ENCODE data around the gene TMPRSS15.

TMPRSS15 gene

DNA sequence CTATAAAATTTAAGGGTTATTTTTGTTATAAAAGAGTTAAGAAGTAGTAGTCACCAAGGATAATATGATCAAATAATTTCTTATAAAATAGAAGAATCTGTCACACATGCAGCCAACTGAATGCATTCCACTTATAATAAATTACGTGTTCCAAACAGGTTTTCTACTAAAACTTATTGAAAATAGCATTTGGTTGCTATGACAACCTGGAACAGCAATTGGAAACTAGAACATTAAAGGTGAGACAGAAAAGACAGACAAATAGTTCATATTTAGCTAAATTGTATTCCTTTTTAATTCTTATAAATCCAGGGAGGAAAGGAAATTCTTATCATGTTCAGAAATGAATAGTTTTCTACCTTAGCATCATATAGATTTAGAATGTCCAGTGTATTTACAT is 168.0 kb downstream of the TMPRSS15 start:
- no peak for DNase-seq

DNA sequence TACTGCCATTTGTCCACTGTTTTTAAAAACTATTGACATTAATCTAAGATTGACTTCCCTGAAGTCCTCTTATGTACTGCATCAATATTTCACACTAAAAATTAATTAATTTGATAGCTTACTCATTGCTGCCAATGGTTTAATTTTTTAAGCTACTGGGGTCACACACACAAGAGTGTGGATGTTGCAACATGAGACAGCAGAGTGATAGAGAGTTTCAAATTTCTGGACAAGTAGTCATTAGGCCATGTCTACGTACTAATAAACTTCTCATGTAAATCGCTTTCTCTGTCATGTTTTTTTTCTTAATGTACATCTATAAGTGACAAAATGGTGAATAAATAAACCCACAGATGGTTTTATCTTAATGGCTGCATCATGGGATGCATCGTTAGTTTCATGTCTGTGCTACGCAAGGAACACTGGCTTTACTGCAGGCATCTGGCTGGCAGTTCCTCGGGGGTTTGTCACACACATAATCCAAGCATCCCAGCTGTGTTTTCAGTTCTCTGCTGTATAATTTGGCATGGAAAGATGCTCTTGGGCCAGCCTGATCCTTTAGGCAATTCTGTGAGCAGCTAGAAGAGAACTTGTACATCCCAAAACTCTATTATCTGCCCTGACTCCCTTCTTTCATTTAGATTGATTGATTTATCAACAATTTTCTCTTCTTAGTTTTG is 175.4 kb downstream of the TMPRSS15 start:
- no peak for DNase-seq

DNA sequence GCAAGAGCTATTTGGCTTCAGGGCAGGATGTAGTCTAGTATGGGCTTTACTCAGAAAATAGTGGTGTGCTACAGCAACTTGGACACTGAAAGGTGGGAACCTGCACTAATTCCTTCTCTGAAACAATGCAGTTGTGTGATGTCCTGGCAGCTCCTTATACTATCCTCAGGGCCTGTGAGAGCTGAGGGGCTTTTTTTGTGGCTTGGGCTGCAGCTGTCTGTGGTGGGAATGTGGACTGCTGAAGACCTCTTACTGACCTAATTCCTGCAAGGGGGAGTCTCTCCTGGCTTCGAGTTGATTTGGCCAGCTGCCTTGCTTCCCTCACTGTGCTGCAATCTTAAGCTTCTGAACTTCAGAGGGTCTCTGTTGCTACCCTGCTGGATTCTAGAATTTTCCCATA is 181.2 kb downstream of the TMPRSS15 start:
- no peak for DNase-seq

DNA sequence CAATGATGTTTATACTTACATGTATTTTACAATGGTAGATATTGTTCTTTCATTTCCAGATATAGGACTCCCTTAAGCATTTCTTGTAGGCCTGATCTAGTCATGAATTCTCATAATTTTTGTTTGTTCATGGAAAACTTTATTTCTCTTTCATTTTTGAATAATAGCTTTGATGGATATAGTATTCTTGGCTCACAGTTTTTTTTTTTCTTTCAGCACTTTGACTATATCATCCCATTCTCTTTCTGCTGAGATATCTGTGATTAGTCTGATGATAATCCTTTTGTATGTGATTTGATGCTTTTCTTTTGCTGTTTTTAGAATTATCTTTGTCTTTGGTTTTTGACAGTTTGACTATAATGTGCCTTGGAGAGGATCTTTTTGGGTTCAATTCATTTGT is 183.1 kb downstream of the TMPRSS15 start:
- DNase-seq = no peak

Data from stimulated activated CD8-positive, alpha-beta memory T cell treated with anti-CD3 and anti-CD28 coated beads, Interleukin-4, amount 100 ng/mL, for 48 hours (primary cell).